ENCODE data around the gene OR5T1. TPM values are rescaled to one million over a fixed set of nuclear protein-coding genes. Genes with fewer than 3 reads are reported as not detected.

The OR5T1 gene
- total RNA-seq: not detected in 2 replicates

GRCh38 chr11:56273854-56274253, at the start of gene OR5T1:
Gene OR5T1 (plus strand): TSS chr11:56274154. CDS start chr11:56275639, 1,485 bp downstream.

GRCh38 chr11:56234155-56234554, 39.8 kb upstream of the OR5T1 start, which contains the start of gene OR5T2:
Gene OR5T2 (minus strand): TSS chr11:56234255. CDS start chr11:56233062, 1,193 bp downstream.

DNA sequence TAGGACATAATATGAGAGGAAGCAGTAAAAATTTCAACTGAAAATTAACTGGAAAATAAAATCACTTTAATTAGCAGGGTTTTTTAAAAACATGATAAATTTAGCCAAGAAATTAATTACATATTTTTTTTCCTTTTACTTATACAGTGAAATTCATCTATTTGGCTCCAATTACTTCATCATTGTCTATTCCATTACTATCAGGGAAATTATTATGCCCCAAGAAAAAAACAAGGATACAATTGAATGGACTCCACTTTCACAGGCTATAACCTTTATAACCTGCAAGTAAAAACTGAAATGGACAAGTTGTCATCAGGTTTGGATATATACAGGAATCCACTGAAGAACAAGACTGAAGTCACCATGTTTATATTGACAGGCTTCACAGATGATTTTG, 22.0 kb upstream of the OR5T1 start, which contains the start of gene OR5T3:
Gene OR5T3, plus strand, starts transcription at position 301 of the 400 bp plus-strand sequence. Its CDS starts 0 bp downstream, at position 301.

DNA sequence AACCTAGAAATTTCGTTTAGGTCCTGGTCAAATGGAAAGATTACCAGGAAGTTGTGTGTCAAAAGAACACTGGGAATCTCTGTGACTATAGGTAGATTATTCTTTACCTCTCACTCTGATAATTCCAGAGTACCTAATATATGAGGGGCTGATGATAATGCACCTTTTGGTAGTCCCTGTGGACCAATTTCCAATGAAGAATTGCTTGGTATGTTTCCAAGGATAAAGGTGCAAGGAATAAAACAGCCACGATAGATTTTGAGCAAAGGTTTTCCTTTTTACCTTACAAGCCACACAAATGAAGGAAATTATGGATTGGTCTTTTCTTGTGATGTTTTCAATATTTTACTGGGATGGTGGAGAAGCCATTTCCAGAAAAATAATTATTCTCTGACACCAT, 18.2 kb downstream of the OR5T1 start, which contains the start of gene OR8H1:
Gene OR8H1, minus strand, starts transcription at position 101 of the 400 bp plus-strand sequence. CDS start 1,192 bp downstream, outside the sequence.

GRCh38 chr11:56314844-56315243, 40.9 kb downstream of the OR5T1 start, which contains the start of gene OR8K3:
Gene OR8K3 (plus strand): TSS chr11:56315144. CDS start chr11:56318307, 3,163 bp downstream.

Other genes starting within 250 kb of the OR5T1 start
- not detected in 2 replicates for gene OR5AS1, start 246.5 kb upstream of the OR5T1 start, total RNA-seq
- gene OR8I2, start 180.8 kb upstream of the OR5T1 start, total RNA-seq: not detected in 2 replicates
- gene OR8H2, start 170.5 kb upstream of the OR5T1 start, total RNA-seq: not detected in 2 replicates
- not detected in 2 replicates for gene OR8H3, start 151.8 kb upstream of the OR5T1 start, total RNA-seq
- gene OR8J3, start 134.0 kb upstream of the OR5T1 start, total RNA-seq: not detected in 2 replicates
- not detected in 2 replicates for gene OR8K5, start 113.8 kb upstream of the OR5T1 start, total RNA-seq
- gene OR5J2, start 97.5 kb upstream of the OR5T1 start, total RNA-seq: not detected in 2 replicates
- not detected in 2 replicates for gene OR5T2, start 39.9 kb upstream of the OR5T1 start, total RNA-seq
- not detected in 2 replicates for gene OR5T3, start 21.9 kb upstream of the OR5T1 start, total RNA-seq
- gene OR8H1, start 18.1 kb downstream of the OR5T1 start, total RNA-seq: not detected in 2 replicates
- not detected in 2 replicates for gene OR8K3, start 41.0 kb downstream of the OR5T1 start, total RNA-seq
- gene OR8K1, start 71.9 kb downstream of the OR5T1 start, total RNA-seq: not detected in 2 replicates
- not detected in 2 replicates for gene OR8J1, start 80.1 kb downstream of the OR5T1 start, total RNA-seq
- not detected in 2 replicates for gene OR8U1, start 101.5 kb downstream of the OR5T1 start, total RNA-seq
- gene OR5AL1, start 138.5 kb downstream of the OR5T1 start, total RNA-seq: not detected in 2 replicates
- gene OR5M3, start 199.2 kb downstream of the OR5T1 start, total RNA-seq: not detected in 2 replicates
- gene OR5M8, start 217.2 kb downstream of the OR5T1 start, total RNA-seq: not detected in 2 replicates

All from placental epithelial cell (primary cell).